ENCODE results near the gene PCSK9. TPM values are rescaled to one million over a fixed set of nuclear protein-coding genes. Genes with fewer than 3 reads are reported as not detected.

Gene PCSK9
- total and polyA plus RNA-seq, 9 of the 15 experiments (the other 6 are each of a cell fraction or from before 2014, with no cell fraction given), result 3.2 to 58.6 (median 24.7) TPM

- Histone ChIP-seq H3K4me1 (replicated peaks in 1 of 2; ENCODE audit: control insufficient read depth in 2 of 2, insufficient read depth in 2 of 2, low read length in 2 of 2) (peaks cover 0 to 3% of the 10 kb centered on the region in 2 experiments; a peak in 1 of 5 replicates), H3K4me3 (no peak overlapping the region), H3K36me3 (ENCODE audit: control insufficient read depth, insufficient read depth, low read length) (peaks cover 93% of the 10 kb centered on the region; the same call in 2 of the 3 replicates), H3K4me2 (ENCODE audit: insufficient read depth, low read length) (no peak overlapping the region), H3K27me3 (ENCODE audit: control insufficient read depth in 2 of 2, insufficient read depth in 2 of 2, low read length in 2 of 2) (no peaks in the 10 kb centered on the region), H3K9ac (ENCODE audit: insufficient read depth in 1 of 2, low read depth in 2 of 2, low read length in 2 of 2) (no peak overlapping the region), H3K79me2 (ENCODE audit: control insufficient read depth, insufficient read depth, low read length) (no peaks in the 10 kb centered on the region; the same call in 2 of the 3 replicates), H2AFZ (ENCODE audit: low read depth, low read length) (no peak overlapping the region), H3K9me1 (ENCODE audit: control insufficient read depth, insufficient read depth, low read length) (no peaks in the 10 kb centered on the region), H4K20me1 (replicated peaks; ENCODE audit: control insufficient read depth, insufficient read depth, low read length) (no peaks in the 10 kb centered on the region), H3K9me3 (replicated peaks; ENCODE audit: control insufficient read depth, insufficient read depth, low read depth, low read length) (no peaks in the 10 kb centered on the region), H3K27ac (ENCODE audit: extremely low read depth, low read depth, low read length) (no peak overlapping the region)
- ATAC-seq (no peak), FAIRE-seq (no peak), DNase-seq (ENCODE audit: extremely low read depth in 1 of 4, low spot score in 3 of 4) (no peak)
- POLR2A ChIA-PET, result interaction anchor here (0.8 to 1.6 kb wide), 6 partner anchors 9 to 57 kb away, joined by 3 to 5 read pairs (median 4); no protein-coding TSS in a partner anchor
- TF ChIP-seq GMEB1 (CRISPR knock-in tag; IDR thresholded peaks at IDR 0.05) (no peak), SAFB2 (IDR thresholded peaks at IDR 0.05; ENCODE audit: borderline replicate concordance, low read depth, low read length, severe bottlenecking) (no peak), ATF3 (IDR thresholded peaks at IDR 0.05) (no peak), ATF3 (CRISPR knock-in tag; conservative IDR thresholded peaks at IDR 0.05) (no peak), GTF2B (IDR thresholded peaks at IDR 0.05; ENCODE audit: extremely low read depth, insufficient read length) (no peak), MYBL2 (IDR thresholded peaks at IDR 0.05; ENCODE audit: low read depth) (no peak), MYBL2 (CRISPR knock-in tag; IDR thresholded peaks at IDR 0.05; ENCODE audit: borderline replicate concordance) (no peak), TCF15 (CRISPR knock-in tag; IDR thresholded peaks at IDR 0.05) (no peak), IRF2 (CRISPR knock-in tag; IDR thresholded peaks at IDR 0.05) (no peak), ZNF324 (CRISPR knock-in tag; IDR thresholded peaks at IDR 0.05) (no peak), RBFOX2 (IDR thresholded peaks at IDR 0.05; ENCODE audit: low read depth, low read length) (0 out of 2 replicates have a peak, but pooled peaks have one; percentile 29)
- BruUV-seq (replicated peaks), result no TSS peak
- intact Hi-C loops (cut with micrococcal nuclease) (no loop called here), in situ Hi-C loops (cut with MboI) (no loop called here)
- CTCF ChIA-PET (ENCODE audit: low intra/inter-chr PET ratio), result no interaction called here
- WGBS (ENCODE audit: insufficient coverage, low coverage, missing lambda C conversion rate), result 70% methylated on average over 13 of the region's 15 CpGs
These were observed 18.1 kb downstream of the PCSK9 start for GRCh38 chr1:55057270-55057955.
